Uterus (tissue), 4 donors: ENCODE measurements around the gene EVX1. TPM values are rescaled to one million over a fixed set of nuclear protein-coding genes. Genes with fewer than 3 reads are reported as not detected.
A peak's percentile ranks its signal among the peaks of the same experiment; 100 is the strongest.

ENCODE experiments used
- DNase-seq, 2 donors: peaks; one replicate each; pipeline ENCODE4 v3.0.0-alpha.2; 2019 to 2020
- H3K27ac ChIP-seq, 2 donors: fragments of 200-600 bp; sonication (generic); 1 replicate in 1 of 2; 2 replicates in 1 of 2; pipeline ENCODE4 v1.5.1; 2016 to 2018
- H3K27me3 ChIP-seq, 2 donors: fragments of 200-600 bp; sonication (generic); one replicate each; pipeline ENCODE4 v1.5.1; 2018 to 2019; ENCODE audit warnings: control low read depth in 1 of 2
- H3K36me3 ChIP-seq, 2 donors: fragments of 200-600 bp; sonication (generic); one replicate each; pipeline ENCODE4 v1.5.1; 2019; ENCODE audit warnings: control low read depth in 1 of 2
- H3K4me1 ChIP-seq, 2 donors: fragments of 200-600 bp; sonication (generic); one replicate each; pipeline ENCODE4 v1.5.1; 2018 to 2019; ENCODE audit warnings: control low read depth in 1 of 2
- H3K4me3 ChIP-seq, 2 donors: fragments of 200-600 bp; sonication (generic); 1 replicate in 1 of 2; 2 replicates in 1 of 2; pipeline ENCODE4 v1.5.1; 2018 to 2019; ENCODE audit warnings: mild to moderate bottlenecking in 1 of 2
- H3K9me3 ChIP-seq, 2 donors: fragments of 200-600 bp; sonication (generic); one replicate each; pipeline ENCODE4 v1.5.1; 2019; ENCODE audit warnings: control low read depth in 1 of 2
- CTCF ChIP-seq, 4 experiments: fragments of 200-600 bp in 2 of 4; fragments of 450-650 bp in 2 of 4; sonication (generic) in 2 of 4; IDR thresholded peaks; one replicate each; pipeline ENCODE4 v1.5.1; 2016 to 2019; ENCODE audit warnings: antibody characterized with exemption in 4 of 4, mild to moderate bottlenecking in 2 of 4, moderate library complexity in 1 of 4
- POLR2A ChIP-seq, 2 donors: fragments of 450-650 bp; IDR thresholded peaks; one replicate each; pipeline ENCODE4 v1.6.1; 2016; ENCODE audit warnings: antibody characterized with exemption in 2 of 2, mild to moderate bottlenecking in 1 of 2, moderate library complexity in 1 of 2
- intact Hi-C: fragments of 100-400 bp; cut with DNase I; formaldehyde crosslinking; loops from one replicate; pipeline ENCODE4 v1.15.1; 2023; ENCODE audit warnings: low total_unique reads
- total RNA-seq, 4 donors: library from RNA; depleted of rRNA in 3 of 4; stranded (reverse); fragments of >200 nt in 3 of 4; gene quantifications; one replicate each; pipeline versions ENCODE4 v1.1.0 to v1.2.4, GENCODE V29; 2014 to 2023
- donor health status: DM: yes; HTN: yes; CAD: no.

EVX1 gene
- total RNA-seq, 4 donors from 2014 or later: 0.21 TPM; not detected in 3

GRCh38 chr7:27271384-27271783 lies 28.8 kb downstream of the EVX1 start:
- Histone ChIP-seq H3K9me3 (peaks cover 0 to 7% of the 10 kb centered on the region in 2 donors), H3K27ac (no peak overlapping the region), H3K4me3 (no peak overlapping the region), H3K4me1 (no peaks in the 10 kb centered on the region), H3K27me3 (peaks cover 0 to 4% of the 10 kb centered on the region in 2 donors), H3K36me3 (no peaks in the 10 kb centered on the region)
- DNase-seq: no peak
- intact Hi-C loops: no loop called here
- TF ChIP-seq POLR2A (IDR thresholded peaks at IDR 0.05) (no peak), CTCF (IDR thresholded peaks at IDR 0.05) (no peak)

- no peaks in the 10 kb centered on the region for H3K36me3 ChIP-seq
- intact Hi-C loops: no loop called here
- peaks cover 0 to 7% of the 10 kb centered on the region in 2 donors for H3K9me3 ChIP-seq
- peak overlapping the region in 1 of 2 donors; percentile 58 for H3K27ac ChIP-seq
- H3K27me3 ChIP-seq: no peaks in the 10 kb centered on the region
- TF ChIP-seq CTCF (IDR thresholded peaks at IDR 0.05) (no peak), POLR2A (IDR thresholded peaks at IDR 0.05) (no peak)
- no peaks in the 10 kb centered on the region for H3K4me1 ChIP-seq
- H3K4me3 ChIP-seq: no peak overlapping the region
- peak; percentile 40 to 80 for DNase-seq
Measured at GRCh38 chr7:27277628-27278027, 35.0 kb downstream of the EVX1 start.

- Histone ChIP-seq H3K4me3 (no peak overlapping the region), H3K27ac (no peak overlapping the region), H3K27me3 (no peaks in the 10 kb centered on the region), H3K9me3 (no peaks in the 10 kb centered on the region), H3K4me1 (no peaks in the 10 kb centered on the region), H3K36me3 (no peaks in the 10 kb centered on the region)
- intact Hi-C loops: no loop called here
- TF ChIP-seq CTCF (IDR thresholded peaks at IDR 0.05): no peak
- TF ChIP-seq POLR2A (IDR thresholded peaks at IDR 0.05): no peak
- DNase-seq: no peak
Measured at GRCh38 chr7:27283558-27283957, 41.0 kb downstream of the EVX1 start.

- no peak for TF ChIP-seq CTCF (IDR thresholded peaks at IDR 0.05)
- no peak for TF ChIP-seq POLR2A (IDR thresholded peaks at IDR 0.05)
- H3K27ac ChIP-seq: no peak overlapping the region
- no peaks in the 10 kb centered on the region for H3K27me3 ChIP-seq
- H3K36me3 ChIP-seq: no peaks in the 10 kb centered on the region
- no peak overlapping the region for H3K4me3 ChIP-seq
- no peak for DNase-seq
- intact Hi-C loops: no loop called here
- H3K9me3 ChIP-seq: no peaks in the 10 kb centered on the region
- no peaks in the 10 kb centered on the region for H3K4me1 ChIP-seq
Measured at GRCh38 chr7:27295236-27295635, 52.6 kb downstream of the EVX1 start.

- no peak for DNase-seq
- Histone ChIP-seq H3K36me3 (no peaks in the 10 kb centered on the region), H3K9me3 (no peaks in the 10 kb centered on the region), H3K27me3 (no peaks in the 10 kb centered on the region), H3K4me3 (no peak overlapping the region), H3K4me1 (no peaks in the 10 kb centered on the region), H3K27ac (no peak overlapping the region)
- intact Hi-C loops: no loop called here
- TF ChIP-seq CTCF (IDR thresholded peaks at IDR 0.05) (no peak), POLR2A (IDR thresholded peaks at IDR 0.05) (no peak)
Measured at GRCh38 chr7:27297356-27297755, 54.8 kb downstream of the EVX1 start.

Other genes starting within 250 kb of the EVX1 start
- 1 to 10 TPM in 3 of 4 donors, under 1 TPM in 1; 0.28 to 2.0 (median 1.5) TPM for gene HOXA1, start 146.8 kb upstream of the EVX1 start, total RNA-seq
- gene HOXA2, start 140.1 kb upstream of the EVX1 start, total RNA-seq: 1 to 10 TPM in 2 of 4 donors, not detected in 2; 1.8 to 6.5 TPM
- gene HOXA4, start 112.0 kb upstream of the EVX1 start, total RNA-seq: 1 to 10 TPM in 1 of 4 donors, under 1 TPM in 2, not detected in 1; 0.14 to 7.7 (median 0.26) TPM
- gene HOXA5, start 99.1 kb upstream of the EVX1 start, total RNA-seq: 10 to 100 TPM; 10.7 to 61.0 (median 18.9) TPM
- gene HOXA6, start 95.0 kb upstream of the EVX1 start, total RNA-seq: 10 to 100 TPM in 3 of 4 donors, 1 to 10 TPM in 1; 1.8 to 19.1 (median 15.4) TPM
- 10 to 100 TPM in 2 of 4 donors, 1 to 10 TPM in 2; 1.0 to 34.5 (median 19.0) TPM for gene HOXA3, start 90.2 kb upstream of the EVX1 start, total RNA-seq
- gene HOXA7, start 86.1 kb upstream of the EVX1 start, total RNA-seq: 1 to 10 TPM in 3 of 4 donors, under 1 TPM in 1; 0.26 to 9.1 (median 5.2) TPM
- 10 to 100 TPM in 3 of 4 donors, 1 to 10 TPM in 1; 2.3 to 26.4 (median 22.4) TPM for gene HOXA9, start 77.3 kb upstream of the EVX1 start, total RNA-seq
- gene HOXA10, start 68.5 kb upstream of the EVX1 start, total RNA-seq: 100 to 1,000 TPM in 1 of 4 donors, 10 to 100 TPM in 3; 50.0 to 114 (median 69.0) TPM
- gene HOXA11, start 57.6 kb upstream of the EVX1 start, total RNA-seq: 10 to 100 TPM; 32.4 to 82.0 (median 57.8) TPM
- gene HOXA13, start 42.7 kb upstream of the EVX1 start, total RNA-seq: 10 to 100 TPM in 1 of 4 donors, 1 to 10 TPM in 1, under 1 TPM in 2; 0.40 to 27.5 (median 1.1) TPM